ENCODE data around the gene ERGIC3.

Gene ERGIC3

DNA sequence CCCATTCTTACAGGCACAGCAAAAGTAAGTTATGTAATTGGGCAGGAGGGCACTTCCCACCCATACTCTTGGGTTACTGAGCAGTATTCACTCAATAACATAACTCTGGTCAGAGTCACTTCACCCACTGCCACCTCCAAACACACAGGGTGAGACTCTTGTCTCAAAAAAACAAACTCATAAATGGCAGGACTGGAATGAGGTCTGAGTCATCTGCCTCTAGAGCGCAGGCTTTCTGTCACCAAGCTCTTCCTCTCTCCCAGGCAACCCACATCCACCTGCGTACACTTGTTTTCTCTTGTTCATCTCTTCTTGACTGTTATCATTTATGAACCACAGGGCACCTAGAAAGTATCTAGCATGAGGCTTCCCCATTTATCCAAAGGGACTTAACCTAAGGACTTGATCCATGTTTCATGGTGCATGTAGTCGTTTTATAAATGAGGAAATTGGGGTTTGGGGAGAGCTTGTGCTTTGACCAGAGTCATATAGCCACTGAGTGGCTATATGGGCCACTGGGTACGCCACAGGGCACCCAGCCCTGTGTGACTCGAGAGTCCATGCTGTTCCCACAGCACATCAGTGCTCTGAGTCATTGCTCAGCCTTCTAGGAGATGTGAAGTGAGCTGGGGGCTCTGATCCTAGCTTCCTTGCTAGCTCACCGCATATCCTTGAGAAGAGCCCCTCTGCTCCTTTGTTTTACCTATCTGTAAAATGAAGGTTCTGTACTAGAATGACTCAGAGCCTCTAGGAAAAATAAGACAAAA lies 34.8 kb upstream of the ERGIC3 start:
- TF ChIP-seq ESRRG (CRISPR knock-in tag; IDR thresholded peaks at IDR 0.05) (no peak), ARNTL (CRISPR knock-in tag; IDR thresholded peaks at IDR 0.05; ENCODE audit: borderline replicate concordance, low read depth) (no peak), ZFP3 (CRISPR knock-in tag; IDR thresholded peaks at IDR 0.05) (no peak), ZFP30 (CRISPR knock-in tag; IDR thresholded peaks at IDR 0.05) (no peak), CSDC2 (CRISPR knock-in tag; IDR thresholded peaks at IDR 0.05) (no peak), OSR1 (CRISPR knock-in tag; IDR thresholded peaks at IDR 0.05) (no peak), ZNF8 (CRISPR knock-in tag; IDR thresholded peaks at IDR 0.05) (no peak), PPARA (CRISPR knock-in tag; IDR thresholded peaks at IDR 0.05; ENCODE audit: borderline replicate concordance) (no peak), ZNF70 (CRISPR knock-in tag; IDR thresholded peaks at IDR 0.05) (no peak), TOX (CRISPR knock-in tag; IDR thresholded peaks at IDR 0.05; ENCODE audit: borderline replicate concordance) (no peak), ZC3H10 (CRISPR knock-in tag; IDR thresholded peaks at IDR 0.05) (no peak), RARB (CRISPR knock-in tag; IDR thresholded peaks at IDR 0.05) (no peak), BACH2 (CRISPR knock-in tag; IDR thresholded peaks at IDR 0.05; ENCODE audit: borderline replicate concordance) (no peak), GLIS3 (CRISPR knock-in tag; IDR thresholded peaks at IDR 0.05) (no peak), ISL1 (CRISPR knock-in tag; IDR thresholded peaks at IDR 0.05) (no peak)
- TF ChIP-seq, protein P1, sequence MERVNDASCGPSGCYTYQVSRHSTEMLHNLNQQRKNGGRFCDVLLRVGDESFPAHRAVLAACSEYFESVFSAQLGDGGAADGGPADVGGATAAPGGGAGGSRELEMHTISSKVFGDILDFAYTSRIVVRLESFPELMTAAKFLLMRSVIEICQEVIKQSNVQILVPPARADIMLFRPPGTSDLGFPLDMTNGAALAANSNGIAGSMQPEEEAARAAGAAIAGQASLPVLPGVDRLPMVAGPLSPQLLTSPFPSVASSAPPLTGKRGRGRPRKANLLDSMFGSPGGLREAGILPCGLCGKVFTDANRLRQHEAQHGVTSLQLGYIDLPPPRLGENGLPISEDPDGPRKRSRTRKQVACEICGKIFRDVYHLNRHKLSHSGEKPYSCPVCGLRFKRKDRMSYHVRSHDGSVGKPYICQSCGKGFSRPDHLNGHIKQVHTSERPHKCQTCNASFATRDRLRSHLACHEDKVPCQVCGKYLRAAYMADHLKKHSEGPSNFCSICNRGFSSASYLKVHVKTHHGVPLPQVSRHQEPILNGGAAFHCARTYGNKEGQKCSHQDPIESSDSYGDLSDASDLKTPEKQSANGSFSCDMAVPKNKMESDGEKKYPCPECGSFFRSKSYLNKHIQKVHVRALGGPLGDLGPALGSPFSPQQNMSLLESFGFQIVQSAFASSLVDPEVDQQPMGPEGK (CRISPR knock-in tag; IDR thresholded peaks at IDR 0.05; ENCODE audit: borderline replicate concordance): no peak
- TF ChIP-seq, protein P2, sequence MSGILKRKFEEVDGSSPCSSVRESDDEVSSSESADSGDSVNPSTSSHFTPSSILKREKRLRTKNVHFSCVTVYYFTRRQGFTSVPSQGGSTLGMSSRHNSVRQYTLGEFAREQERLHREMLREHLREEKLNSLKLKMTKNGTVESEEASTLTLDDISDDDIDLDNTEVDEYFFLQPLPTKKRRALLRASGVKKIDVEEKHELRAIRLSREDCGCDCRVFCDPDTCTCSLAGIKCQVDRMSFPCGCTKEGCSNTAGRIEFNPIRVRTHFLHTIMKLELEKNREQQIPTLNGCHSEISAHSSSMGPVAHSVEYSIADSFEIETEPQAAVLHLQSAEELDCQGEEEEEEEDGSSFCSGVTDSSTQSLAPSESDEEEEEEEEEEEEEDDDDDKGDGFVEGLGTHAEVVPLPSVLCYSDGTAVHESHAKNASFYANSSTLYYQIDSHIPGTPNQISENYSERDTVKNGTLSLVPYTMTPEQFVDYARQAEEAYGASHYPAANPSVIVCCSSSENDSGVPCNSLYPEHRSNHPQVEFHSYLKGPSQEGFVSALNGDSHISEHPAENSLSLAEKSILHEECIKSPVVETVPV (CRISPR knock-in tag; IDR thresholded peaks at IDR 0.05): no peak
- TF ChIP-seq, protein P3, sequence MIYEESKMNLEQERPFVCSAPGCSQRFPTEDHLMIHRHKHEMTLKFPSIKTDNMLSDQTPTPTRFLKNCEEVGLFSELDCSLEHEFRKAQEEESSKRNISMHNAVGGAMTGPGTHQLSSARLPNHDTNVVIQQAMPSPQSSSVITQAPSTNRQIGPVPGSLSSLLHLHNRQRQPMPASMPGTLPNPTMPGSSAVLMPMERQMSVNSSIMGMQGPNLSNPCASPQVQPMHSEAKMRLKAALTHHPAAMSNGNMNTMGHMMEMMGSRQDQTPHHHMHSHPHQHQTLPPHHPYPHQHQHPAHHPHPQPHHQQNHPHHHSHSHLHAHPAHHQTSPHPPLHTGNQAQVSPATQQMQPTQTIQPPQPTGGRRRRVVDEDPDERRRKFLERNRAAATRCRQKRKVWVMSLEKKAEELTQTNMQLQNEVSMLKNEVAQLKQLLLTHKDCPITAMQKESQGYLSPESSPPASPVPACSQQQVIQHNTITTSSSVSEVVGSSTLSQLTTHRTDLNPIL (CRISPR knock-in tag; IDR thresholded peaks at IDR 0.05; ENCODE audit: low read depth): no peak
- TF ChIP-seq, protein P4, sequence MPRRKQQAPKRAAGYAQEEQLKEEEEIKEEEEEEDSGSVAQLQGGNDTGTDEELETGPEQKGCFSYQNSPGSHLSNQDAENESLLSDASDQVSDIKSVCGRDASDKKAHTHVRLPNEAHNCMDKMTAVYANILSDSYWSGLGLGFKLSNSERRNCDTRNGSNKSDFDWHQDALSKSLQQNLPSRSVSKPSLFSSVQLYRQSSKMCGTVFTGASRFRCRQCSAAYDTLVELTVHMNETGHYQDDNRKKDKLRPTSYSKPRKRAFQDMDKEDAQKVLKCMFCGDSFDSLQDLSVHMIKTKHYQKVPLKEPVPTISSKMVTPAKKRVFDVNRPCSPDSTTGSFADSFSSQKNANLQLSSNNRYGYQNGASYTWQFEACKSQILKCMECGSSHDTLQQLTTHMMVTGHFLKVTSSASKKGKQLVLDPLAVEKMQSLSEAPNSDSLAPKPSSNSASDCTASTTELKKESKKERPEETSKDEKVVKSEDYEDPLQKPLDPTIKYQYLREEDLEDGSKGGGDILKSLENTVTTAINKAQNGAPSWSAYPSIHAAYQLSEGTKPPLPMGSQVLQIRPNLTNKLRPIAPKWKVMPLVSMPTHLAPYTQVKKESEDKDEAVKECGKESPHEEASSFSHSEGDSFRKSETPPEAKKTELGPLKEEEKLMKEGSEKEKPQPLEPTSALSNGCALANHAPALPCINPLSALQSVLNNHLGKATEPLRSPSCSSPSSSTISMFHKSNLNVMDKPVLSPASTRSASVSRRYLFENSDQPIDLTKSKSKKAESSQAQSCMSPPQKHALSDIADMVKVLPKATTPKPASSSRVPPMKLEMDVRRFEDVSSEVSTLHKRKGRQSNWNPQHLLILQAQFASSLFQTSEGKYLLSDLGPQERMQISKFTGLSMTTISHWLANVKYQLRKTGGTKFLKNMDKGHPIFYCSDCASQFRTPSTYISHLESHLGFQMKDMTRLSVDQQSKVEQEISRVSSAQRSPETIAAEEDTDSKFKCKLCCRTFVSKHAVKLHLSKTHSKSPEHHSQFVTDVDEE (CRISPR knock-in tag; IDR thresholded peaks at IDR 0.05): no peak
- no peak for ATAC-seq

DNA sequence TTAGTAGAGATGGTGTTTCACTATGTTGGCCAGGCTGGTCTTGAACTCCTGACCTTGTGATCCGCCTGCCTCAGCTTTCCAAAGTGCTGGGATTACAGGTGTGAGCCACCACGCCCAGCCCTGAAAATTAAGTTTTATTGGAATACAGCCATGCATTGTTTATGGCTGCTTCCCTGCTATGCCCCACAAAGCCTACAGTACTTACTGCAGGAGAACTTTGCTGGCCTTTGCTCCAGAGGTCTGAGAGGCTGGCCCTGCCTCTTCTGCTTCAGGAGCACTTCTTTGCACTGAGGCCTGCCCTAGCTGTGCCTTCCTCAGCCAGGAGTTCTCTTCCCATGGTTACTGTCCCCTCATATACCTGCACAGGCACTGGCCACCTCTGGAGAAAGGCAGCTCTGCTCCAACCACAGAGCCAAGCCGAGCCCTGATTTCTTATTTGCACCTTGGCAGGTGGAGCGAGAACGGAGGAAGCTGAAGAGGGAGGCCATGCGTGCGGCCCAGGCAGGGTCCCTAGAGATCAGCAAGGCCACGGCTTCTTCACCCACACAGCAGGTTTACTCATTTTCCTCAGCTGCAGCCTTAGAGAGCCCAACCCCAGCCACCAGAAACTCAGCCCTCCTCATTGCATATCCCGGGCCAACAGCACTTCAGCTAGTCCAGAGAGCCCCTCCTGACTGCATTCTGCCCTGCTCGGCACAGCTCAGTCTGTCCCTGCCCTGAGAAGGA lies 33.2 kb upstream of the ERGIC3 start:
- no peak for TF ChIP-seq ESRRG (CRISPR knock-in tag; IDR thresholded peaks at IDR 0.05)
- no peak for TF ChIP-seq TOX (CRISPR knock-in tag; IDR thresholded peaks at IDR 0.05; ENCODE audit: borderline replicate concordance)
- TF ChIP-seq ZC3H10 (CRISPR knock-in tag; IDR thresholded peaks at IDR 0.05): no peak
- TF ChIP-seq ZFP30 (CRISPR knock-in tag; IDR thresholded peaks at IDR 0.05): no peak
- TF ChIP-seq, protein P3 (CRISPR knock-in tag; IDR thresholded peaks at IDR 0.05; ENCODE audit: low read depth): no peak
- TF ChIP-seq, protein P4 (CRISPR knock-in tag; IDR thresholded peaks at IDR 0.05): no peak
- no peak for ATAC-seq
